K562 (cell line): ENCODE measurements around the gene TMEM88. TPM values are rescaled to one million over a fixed set of nuclear protein-coding genes. Genes with fewer than 3 reads are reported as not detected.

Experiments
- BRD4 ChIP-seq: fragments of 200-600 bp; sonication (generic); IDR thresholded peaks from 2 replicates; pipeline ENCODE4 v1.6.1; 2017; ENCODE audit warnings: inconsistent platforms
- CREM ChIP-seq: IDR thresholded peaks from 2 replicates; pipeline ENCODE4 v1.6.1; 2014; ENCODE audit warnings: antibody characterized with exemption, low read depth
- ELK3 ChIP-seq: fragments of 450-650 bp; formaldehyde crosslinking; IDR thresholded peaks from 2 replicates; pipeline ENCODE4 v1.4.0; 2020; ENCODE audit warnings: mild to moderate bottlenecking
- ESRRA ChIP-seq: fragments of 450-650 bp; IDR thresholded peaks from 2 replicates; pipeline ENCODE4 v1.6.1; 2014; ENCODE audit warnings: low read depth, mild to moderate bottlenecking, moderate library complexity, borderline replicate concordance
- ETV5 ChIP-seq: sonication (generic); formaldehyde crosslinking; IDR thresholded peaks from 2 replicates; pipeline ENCODE4 v1.4.0; 2020; ENCODE audit warnings: low read depth, mild to moderate bottlenecking, missing genetic modification reagents
- KAT7 ChIP-seq: sonication (generic); formaldehyde crosslinking; IDR thresholded peaks from 2 replicates; pipeline ENCODE4 v1.8.0; 2022; ENCODE audit warnings: missing genetic modification reagents, mild to moderate bottlenecking, borderline replicate concordance
- MCM7 ChIP-seq, 2 experiments: fragments of 450-650 bp; IDR thresholded peaks; 2 replicates each; pipeline ENCODE4 v1.6.1; 2016 to 2018
- NBN ChIP-seq: fragments of 450-650 bp; IDR thresholded peaks from 2 replicates; pipeline ENCODE4 v1.6.1; 2016; ENCODE audit warnings: low read depth, mild to moderate bottlenecking
- PHF20 ChIP-seq: fragments of 450-650 bp; IDR thresholded peaks from 2 replicates; pipeline ENCODE4 v1.6.1; 2018; ENCODE audit not compliant: partially characterized antibody
- PURB ChIP-seq: sonication (generic); formaldehyde crosslinking; IDR thresholded peaks from 2 replicates; pipeline ENCODE4 v1.9.0; 2021; ENCODE audit warnings: low read depth, mild to moderate bottlenecking, missing genetic modification reagents
- SLC30A9 ChIP-seq: fragments of 250-450 bp; sonication (Bioruptor Pico); IDR thresholded peaks from 2 replicates; pipeline ENCODE4 v1.8.0; 2022; ENCODE audit warnings: mild to moderate bottlenecking, moderate library complexity
- SMAD3 ChIP-seq: fragments of 450-650 bp; formaldehyde crosslinking; conservative IDR thresholded peaks from 2 replicates; pipeline ENCODE4 v1.4.0; 2020; ENCODE audit warnings: mild to moderate bottlenecking
- SMARCA4 ChIP-seq: fragments of 450-650 bp; IDR thresholded peaks from 2 replicates; pipeline ENCODE4 v1.6.1; 2016
- SP1 ChIP-seq: sonication (generic); formaldehyde crosslinking; IDR thresholded peaks from 2 replicates; pipeline ENCODE4 v1.8.1; 2022; ENCODE audit warnings: mild to moderate bottlenecking, missing genetic modification reagents
- TCF7L2 ChIP-seq: fragments of 150-350 bp; IDR thresholded peaks from 2 replicates; pipeline ENCODE4 v1.6.1; 2016; ENCODE audit warnings: low read depth, mild to moderate bottlenecking, low read length, moderate library complexity
- ZNF121 ChIP-seq: sonication (generic); formaldehyde crosslinking; conservative IDR thresholded peaks from 2 replicates; pipeline ENCODE4 v1.8.0; 2022; ENCODE audit warnings: missing genetic modification reagents
- ZNF668 ChIP-seq: fragments of 250-450 bp; sonication (Bioruptor Pico); IDR thresholded peaks from 2 replicates; pipeline ENCODE4 v1.8.0; 2022; ENCODE audit warnings: mild to moderate bottlenecking, inconsistent platforms
- ZZZ3 ChIP-seq: fragments of 450-650 bp; IDR thresholded peaks from 2 replicates; pipeline ENCODE4 v1.6.1; 2016; ENCODE audit warnings: antibody characterized with exemption, mild to moderate bottlenecking, moderate library complexity
- polyA plus RNA-seq, 8 experiments: library from polyadenylated mRNA; depleted of rRNA in 4 of 8; stranded (reverse) in 5 of 8; unstranded in 3 of 8; fragments of >200 nt; fragmentation: Nextera tagmentation in 2 of 8; fragmentation: Illumina TruSeq in 1 of 8; extraction: Ambion mirVana in 2 of 8; extraction: Trizol in 1 of 8; gene quantifications; 2 replicates each; pipeline versions ENCODE4 v1.2.1 to v1.2.3, GENCODE V29; 2011 to 2014; ENCODE audit warnings: inconsistent platforms in 1 of 8, missing spikeins in 1 of 8
- total RNA-seq, 7 experiments: library from RNA; depleted of rRNA in 6 of 7; stranded (reverse); fragments of >200 nt in 6 of 7; fragmentation: Illumina TruSeq in 2 of 7; extraction: Trizol in 2 of 7; gene quantifications; 2 replicates each; pipeline versions ENCODE4 v1.2.1 to v1.2.3, GENCODE V29; 2011 to 2021; ENCODE audit warnings: low replicate concordance in 1 of 7
- TF ChIP-seq, protein P1 (sequence below): fragments of 450-650 bp; formaldehyde crosslinking; conservative IDR thresholded peaks from 2 replicates; pipeline ENCODE4 v1.4.0; 2022; ENCODE audit warnings: mild to moderate bottlenecking, missing genetic modification characterization
- TF ChIP-seq, protein P2 (sequence below): IDR thresholded peaks from 2 replicates; pipeline ENCODE4 v1.6.1; 2011; ENCODE audit not compliant: insufficient read length; ENCODE audit errors: extremely low read depth
- TF ChIP-seq, protein P3 (sequence below): fragments of 450-650 bp; IDR thresholded peaks from 2 replicates; pipeline ENCODE4 v1.6.1; 2017; ENCODE audit warnings: antibody characterized with exemption, mild to moderate bottlenecking

Gene TMEM88
- total and polyA plus RNA-seq, 9 of the 15 experiments (the other 6 are each of a cell fraction or from before 2014, with no cell fraction given) = 0.10 to 1.4 (median 0.36) TPM; not detected in 3

- TF ChIP-seq, protein P1, sequence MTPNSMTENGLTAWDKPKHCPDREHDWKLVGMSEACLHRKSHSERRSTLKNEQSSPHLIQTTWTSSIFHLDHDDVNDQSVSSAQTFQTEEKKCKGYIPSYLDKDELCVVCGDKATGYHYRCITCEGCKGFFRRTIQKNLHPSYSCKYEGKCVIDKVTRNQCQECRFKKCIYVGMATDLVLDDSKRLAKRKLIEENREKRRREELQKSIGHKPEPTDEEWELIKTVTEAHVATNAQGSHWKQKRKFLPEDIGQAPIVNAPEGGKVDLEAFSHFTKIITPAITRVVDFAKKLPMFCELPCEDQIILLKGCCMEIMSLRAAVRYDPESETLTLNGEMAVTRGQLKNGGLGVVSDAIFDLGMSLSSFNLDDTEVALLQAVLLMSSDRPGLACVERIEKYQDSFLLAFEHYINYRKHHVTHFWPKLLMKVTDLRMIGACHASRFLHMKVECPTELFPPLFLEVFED (CRISPR knock-in tag) = no peak
- TF ChIP-seq BRD4 (no peak), ZNF121 (CRISPR knock-in tag) (no peak), ZNF668 (no peak), MCM7 (IDR thresholded peaks at IDR 0.05) (no peak), ELK3 (no peak), NBN (no peak; the same call in 1 of the 2 replicates), ESRRA (no peak), TCF7L2 (no peak), SP1 (CRISPR knock-in tag) (peak; percentile 93), CREM (peak; percentile 26; the same call in 1 of the 2 replicates), PURB (CRISPR knock-in tag) (no peak), ZZZ3 (no peak), SLC30A9 (no peak), PHF20 (no peak), KAT7 (no peak), ETV5 (no peak; the same call in 1 of the 2 replicates), SMARCA4 (no peak), SMAD3 (CRISPR knock-in tag) (no peak)
- TF ChIP-seq, protein P2, sequence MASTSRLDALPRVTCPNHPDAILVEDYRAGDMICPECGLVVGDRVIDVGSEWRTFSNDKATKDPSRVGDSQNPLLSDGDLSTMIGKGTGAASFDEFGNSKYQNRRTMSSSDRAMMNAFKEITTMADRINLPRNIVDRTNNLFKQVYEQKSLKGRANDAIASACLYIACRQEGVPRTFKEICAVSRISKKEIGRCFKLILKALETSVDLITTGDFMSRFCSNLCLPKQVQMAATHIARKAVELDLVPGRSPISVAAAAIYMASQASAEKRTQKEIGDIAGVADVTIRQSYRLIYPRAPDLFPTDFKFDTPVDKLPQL = no peak
- TF ChIP-seq, protein P3, sequence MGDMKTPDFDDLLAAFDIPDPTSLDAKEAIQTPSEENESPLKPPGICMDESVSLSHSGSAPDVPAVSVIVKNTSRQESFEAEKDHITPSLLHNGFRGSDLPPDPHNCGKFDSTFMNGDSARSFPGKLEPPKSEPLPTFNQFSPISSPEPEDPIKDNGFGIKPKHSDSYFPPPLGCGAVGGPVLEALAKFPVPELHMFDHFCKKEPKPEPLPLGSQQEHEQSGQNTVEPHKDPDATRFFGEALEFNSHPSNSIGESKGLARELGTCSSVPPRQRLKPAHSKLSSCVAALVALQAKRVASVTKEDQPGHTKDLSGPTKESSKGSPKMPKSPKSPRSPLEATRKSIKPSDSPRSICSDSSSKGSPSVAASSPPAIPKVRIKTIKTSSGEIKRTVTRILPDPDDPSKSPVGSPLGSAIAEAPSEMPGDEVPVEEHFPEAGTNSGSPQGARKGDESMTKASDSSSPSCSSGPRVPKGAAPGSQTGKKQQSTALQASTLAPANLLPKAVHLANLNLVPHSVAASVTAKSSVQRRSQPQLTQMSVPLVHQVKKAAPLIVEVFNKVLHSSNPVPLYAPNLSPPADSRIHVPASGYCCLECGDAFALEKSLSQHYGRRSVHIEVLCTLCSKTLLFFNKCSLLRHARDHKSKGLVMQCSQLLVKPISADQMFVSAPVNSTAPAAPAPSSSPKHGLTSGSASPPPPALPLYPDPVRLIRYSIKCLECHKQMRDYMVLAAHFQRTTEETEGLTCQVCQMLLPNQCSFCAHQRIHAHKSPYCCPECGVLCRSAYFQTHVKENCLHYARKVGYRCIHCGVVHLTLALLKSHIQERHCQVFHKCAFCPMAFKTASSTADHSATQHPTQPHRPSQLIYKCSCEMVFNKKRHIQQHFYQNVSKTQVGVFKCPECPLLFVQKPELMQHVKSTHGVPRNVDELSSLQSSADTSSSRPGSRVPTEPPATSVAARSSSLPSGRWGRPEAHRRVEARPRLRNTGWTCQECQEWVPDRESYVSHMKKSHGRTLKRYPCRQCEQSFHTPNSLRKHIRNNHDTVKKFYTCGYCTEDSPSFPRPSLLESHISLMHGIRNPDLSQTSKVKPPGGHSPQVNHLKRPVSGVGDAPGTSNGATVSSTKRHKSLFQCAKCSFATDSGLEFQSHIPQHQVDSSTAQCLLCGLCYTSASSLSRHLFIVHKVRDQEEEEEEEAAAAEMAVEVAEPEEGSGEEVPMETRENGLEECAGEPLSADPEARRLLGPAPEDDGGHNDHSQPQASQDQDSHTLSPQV = 0 out of 2 replicates have a peak, but pooled peaks have one; percentile 38
Measured at GRCh38 chr17:7857713-7858521, 3.1 kb downstream of the TMEM88 start, which contains the start of gene CYB5D1 (continued).
